ENCODE measurements around the gene SCMH1.

DNA sequence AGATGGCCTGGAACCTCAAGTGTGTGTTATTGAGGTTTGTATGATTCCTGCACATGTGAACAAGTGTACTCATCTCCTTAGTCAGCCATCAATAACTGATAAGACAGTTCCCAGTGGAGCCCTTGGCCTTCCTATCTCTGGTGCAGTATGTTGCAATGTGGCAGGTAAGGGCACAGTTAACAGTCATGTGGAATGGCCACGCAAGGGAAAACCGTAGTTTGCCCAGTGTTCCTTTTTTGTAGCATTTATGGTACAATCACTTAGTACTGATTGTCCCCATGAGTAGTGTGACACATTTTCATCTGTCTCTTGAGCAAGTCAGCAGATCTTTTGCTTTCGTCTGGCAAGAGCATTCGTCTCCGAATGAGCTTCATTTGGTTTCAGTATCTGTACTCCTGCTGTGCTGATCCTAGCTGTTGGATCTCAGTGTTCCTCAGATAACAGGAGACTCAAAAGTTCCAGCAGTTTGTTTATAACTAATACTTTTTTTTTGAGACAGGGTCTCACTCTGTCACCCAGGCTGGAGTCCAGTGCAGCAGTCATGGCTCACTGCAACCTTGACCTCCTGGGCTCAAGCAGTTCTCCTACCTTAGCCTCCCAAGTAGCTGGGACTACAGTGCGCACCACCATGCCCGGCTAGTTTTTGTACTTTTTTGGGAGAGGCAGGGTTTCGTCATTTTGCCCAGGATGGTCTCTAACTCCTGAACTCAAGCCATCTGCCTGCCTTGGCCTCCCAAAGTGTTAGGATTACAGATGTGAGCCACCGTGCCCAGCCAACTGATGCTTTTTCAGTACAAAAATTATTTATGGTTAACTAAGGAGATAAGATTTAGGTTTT lies 254.4 kb downstream of the SCMH1 start:
- TF ChIP-seq POLR2A (IDR thresholded peaks at IDR 0.05; ENCODE audit: low read depth, low read length) = no peak
- TF ChIP-seq TAF1 (IDR thresholded peaks at IDR 0.05; ENCODE audit: low read depth, low read length) = no peak
